Karpas-422 (cell line): Measurements from ENCODE around the gene MAPKBP1. TPM values are rescaled to one million over a fixed set of nuclear protein-coding genes. Genes with fewer than 3 reads are reported as not detected.

Experiments
- small RNA-seq: library from RNA; depleted of rRNA; stranded (forward); fragments of <200 nt; gene quantifications from one replicate; pipeline ENCODE3, GENCODE V24; 2014
- total RNA-seq: library from RNA; depleted of rRNA; stranded (reverse); fragments of >200 nt; shearing (Covaris generic); gene quantifications from 2 replicates; pipeline ENCODE4 v1.2.3, GENCODE V29; 2014; ENCODE audit warnings: low replicate concordance; rRNA removed

The MAPKBP1 gene
- total RNA-seq, 1 experiment from 2014 or later: 17.8 TPM

Small RNA genes lying within 50 kb of the gene (small RNA-seq; reads per million reads assigned to genes)
- gene JMJD7-PLA2G4B (0.12 reads per million), gene MIR4310 (not detected), gene RNA5SP393 (not detected)

Other genes starting within 250 kb of the MAPKBP1 start
- gene RPAP1, start 230.2 kb upstream of the MAPKBP1 start, total RNA-seq: 17.4 and 26.2 TPM in 2 replicates
- gene TYRO3, start 215.3 kb upstream of the MAPKBP1 start, total RNA-seq: 0.37 and 1.1 TPM in 2 replicates
- gene MGA, start 114.1 kb upstream of the MAPKBP1 start, total RNA-seq: 40.0 and 68.1 TPM in 2 replicates
- gene JMJD7, start 53.6 kb downstream of the MAPKBP1 start, total RNA-seq: 2.8 and 9.2 TPM in 2 replicates
- gene PLA2G4B, start 64.4 kb downstream of the MAPKBP1 start, total RNA-seq: 2.2 and 6.1 TPM in 2 replicates
- 0.11 and 0.22 TPM in 2 replicates for gene SPTBN5, start 119.6 kb downstream of the MAPKBP1 start, total RNA-seq
- 19.9 and 20.4 TPM in 2 replicates for gene EHD4, start 198.1 kb downstream of the MAPKBP1 start, total RNA-seq
- not detected in 2 replicates for gene PLA2G4E, start 246.6 kb downstream of the MAPKBP1 start, total RNA-seq